ENCODE results near the gene HACD3.
"Not testable (repeated sequence)": the region's sequence is repeated elsewhere in the genome, so short reads cannot be mapped to it uniquely, and the experiment has no call there.

The HACD3 gene

DNA sequence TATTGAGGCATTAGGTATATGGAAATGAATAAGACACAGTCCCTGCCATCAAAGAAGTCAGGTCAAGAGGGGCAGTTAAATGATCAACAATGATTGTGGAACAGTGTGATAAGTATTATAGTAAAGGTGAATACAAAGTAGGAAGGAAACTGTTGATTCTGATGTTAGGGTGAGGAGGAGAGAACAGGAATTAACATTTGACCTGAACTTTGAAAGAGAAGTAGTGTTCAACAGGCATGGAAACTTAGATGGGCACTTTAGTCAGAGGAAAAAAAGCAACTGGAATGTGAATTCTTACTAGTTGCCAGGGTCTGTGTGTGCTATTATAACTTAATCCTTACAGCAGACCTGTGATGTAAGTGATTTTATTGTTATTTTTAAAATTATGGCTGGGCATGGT lies 17.6 kb downstream of the HACD3 start:
- no peak for DNase-seq (ENCODE audit: extremely low read depth in 1 of 2, low read depth in 1 of 2)

DNA sequence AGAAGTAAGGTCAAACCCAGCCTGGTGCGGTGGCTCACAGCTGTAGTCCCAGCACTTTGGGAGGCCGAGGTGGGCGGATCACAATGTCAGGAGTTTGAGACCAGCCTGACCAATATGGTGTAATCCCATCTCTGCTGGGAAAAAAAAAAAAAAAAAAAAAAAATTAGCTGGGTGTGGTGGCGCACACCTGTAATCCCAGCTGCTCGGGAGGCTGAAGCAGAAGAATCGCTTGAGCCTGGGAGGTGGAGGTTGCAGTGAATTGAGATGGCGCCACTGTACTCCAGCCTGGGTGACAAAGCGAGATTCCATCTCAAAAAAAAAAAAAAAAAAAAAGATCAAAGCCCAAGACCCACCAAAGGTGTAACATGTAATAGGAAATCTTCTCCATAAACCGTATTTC lies 19.0 kb downstream of the HACD3 start:
- not testable (repeated sequence) for DNase-seq (ENCODE audit: extremely low read depth in 1 of 2, low read depth in 1 of 2)

DNA sequence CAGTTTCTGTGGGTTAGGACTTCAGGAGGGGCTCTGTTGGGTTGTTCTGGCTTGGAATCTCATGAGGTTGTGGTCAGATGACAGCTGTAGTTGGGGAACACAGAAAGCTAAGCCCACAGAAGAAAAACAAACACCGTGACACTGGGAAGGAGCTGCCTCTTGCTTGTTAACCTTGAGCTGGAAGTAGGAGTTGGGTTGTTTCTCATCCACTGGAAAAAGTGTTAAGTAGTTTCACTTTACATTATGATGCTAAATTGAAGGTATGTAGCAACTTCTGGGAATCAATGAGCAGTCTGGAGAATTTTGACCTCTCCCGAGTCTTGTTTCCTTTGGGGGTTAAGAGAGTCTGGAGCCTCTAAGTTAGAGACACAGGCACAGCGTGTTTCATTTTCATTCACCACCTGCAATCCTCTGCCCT lies 20.4 kb downstream of the HACD3 start:
- no peak for DNase-seq (ENCODE audit: extremely low read depth in 1 of 2, low read depth in 1 of 2)

- no peak for DNase-seq (ENCODE audit: extremely low read depth in 1 of 2, low read depth in 1 of 2)
Observed at GRCh38 chr15:65551183-65551582, 20.9 kb downstream of the HACD3 start.

DNA sequence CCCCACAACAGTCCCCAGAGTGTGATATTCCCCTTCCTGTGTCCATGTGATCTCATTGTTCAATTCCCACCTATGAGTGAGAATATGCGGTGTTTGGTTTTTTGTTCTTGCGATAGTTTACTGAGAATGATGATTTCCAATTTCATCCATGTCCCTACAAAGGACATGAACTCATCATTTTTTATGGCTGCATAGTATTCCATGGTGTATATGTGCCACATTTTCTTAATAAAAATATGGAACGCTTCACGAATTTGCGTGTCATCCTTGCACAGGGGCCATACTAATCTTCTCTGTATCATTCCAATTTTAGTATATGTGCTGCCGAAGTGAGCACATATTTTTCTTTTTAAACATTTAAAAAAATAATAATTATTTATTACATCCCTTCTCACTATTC lies 22.6 kb downstream of the HACD3 start:
- DNase-seq (ENCODE audit: extremely low read depth in 1 of 2, low read depth in 1 of 2): not testable (repeated sequence)

DNA sequence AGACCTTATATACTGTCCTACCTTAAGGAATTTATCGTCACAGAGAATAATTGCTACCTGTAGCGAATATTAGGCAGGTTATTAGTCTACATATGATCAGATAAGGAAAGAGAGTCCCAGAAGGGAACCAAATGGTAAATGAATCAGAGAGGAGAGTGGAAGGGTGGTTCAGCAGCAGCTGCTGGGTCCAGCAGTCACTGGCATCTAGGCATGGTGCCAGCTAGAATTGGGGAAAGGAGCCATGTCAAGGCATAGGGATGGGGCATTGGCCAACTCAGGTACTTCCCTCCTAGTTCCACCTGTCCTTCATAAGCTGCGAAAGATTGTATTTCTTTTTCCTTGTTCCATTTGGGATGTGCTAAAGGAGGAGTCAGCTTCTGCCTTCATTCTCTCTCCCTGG lies 23.4 kb downstream of the HACD3 start:
- DNase-seq (ENCODE audit: extremely low read depth in 1 of 2, low read depth in 1 of 2): no peak

DNA sequence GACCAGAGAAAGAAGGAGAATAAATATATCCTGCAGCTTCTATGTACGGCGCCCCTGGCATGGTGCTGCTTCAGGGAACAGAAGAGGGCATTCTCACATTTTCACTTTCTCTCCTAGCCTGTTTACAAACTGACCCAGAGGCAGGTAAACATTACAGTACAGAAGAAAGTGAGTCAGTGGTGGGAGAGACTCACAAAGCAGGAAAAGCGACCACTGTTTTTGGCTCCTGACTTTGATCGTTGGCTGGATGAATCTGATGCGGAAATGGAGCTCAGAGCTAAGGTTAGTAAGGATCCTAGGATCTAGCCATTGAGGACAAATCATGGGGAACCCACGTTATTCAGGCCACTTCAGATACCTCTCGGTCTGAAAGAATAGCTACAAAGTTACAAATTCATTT lies 26.4 kb downstream of the HACD3 start:
- no peak for DNase-seq (ENCODE audit: extremely low read depth in 1 of 2, low read depth in 1 of 2)

- DNase-seq (ENCODE audit: extremely low read depth in 1 of 2, low read depth in 1 of 2): no peak
Observed at GRCh38 chr15:65558336-65558735, 28.1 kb downstream of the HACD3 start.

- DNase-seq (ENCODE audit: extremely low read depth in 1 of 2, low read depth in 1 of 2): no peak
Observed at GRCh38 chr15:65558997-65559760, 28.9 kb downstream of the HACD3 start.

DNA sequence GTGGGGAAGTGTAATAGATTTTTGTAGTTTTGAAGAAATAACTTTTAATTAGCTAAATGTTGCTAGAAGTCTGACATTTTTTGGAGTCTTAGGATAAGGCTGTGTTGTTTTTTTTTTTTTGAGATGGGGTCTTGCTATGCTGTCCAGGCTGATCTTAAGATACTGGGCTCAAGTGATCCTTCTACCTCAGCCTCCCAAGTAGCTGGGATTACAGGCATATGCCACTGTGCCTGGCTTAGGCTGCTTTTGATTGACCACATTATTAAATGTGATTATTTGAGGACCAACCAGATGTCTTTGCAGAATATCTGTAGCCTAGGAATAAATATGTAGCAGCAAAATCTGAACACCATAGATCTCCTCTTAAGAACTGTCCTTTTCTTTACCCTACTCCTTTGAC lies 29.7 kb downstream of the HACD3 start:
- DNase-seq (ENCODE audit: extremely low read depth in 1 of 2, low read depth in 1 of 2): no peak

DNA sequence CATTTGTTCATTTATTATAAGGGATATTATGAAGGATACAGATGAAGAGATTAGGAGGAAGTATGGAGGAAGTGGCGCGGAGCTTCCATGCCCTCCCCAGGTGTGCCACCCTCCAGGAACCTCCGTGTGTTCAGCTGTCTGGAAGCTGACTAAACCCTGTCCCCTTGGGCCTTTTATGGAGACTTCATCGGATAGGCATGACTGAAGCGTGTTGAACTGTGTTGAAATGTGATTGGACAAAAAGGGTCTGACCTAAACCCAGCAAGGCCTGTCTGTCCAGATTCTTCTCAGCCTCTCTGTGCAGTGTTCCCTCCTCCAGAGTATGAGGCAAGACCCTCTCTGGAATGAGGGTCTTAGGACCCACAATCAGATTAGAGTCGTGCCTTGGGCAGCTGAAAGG lies 31.7 kb downstream of the HACD3 start:
- no peak for DNase-seq (ENCODE audit: extremely low read depth in 1 of 2, low read depth in 1 of 2)

GRCh38 chr15:65569728-65570127 lies 39.5 kb downstream of the HACD3 start:
- DNase-seq (ENCODE audit: extremely low read depth in 1 of 2, low read depth in 1 of 2): no peak

DNA sequence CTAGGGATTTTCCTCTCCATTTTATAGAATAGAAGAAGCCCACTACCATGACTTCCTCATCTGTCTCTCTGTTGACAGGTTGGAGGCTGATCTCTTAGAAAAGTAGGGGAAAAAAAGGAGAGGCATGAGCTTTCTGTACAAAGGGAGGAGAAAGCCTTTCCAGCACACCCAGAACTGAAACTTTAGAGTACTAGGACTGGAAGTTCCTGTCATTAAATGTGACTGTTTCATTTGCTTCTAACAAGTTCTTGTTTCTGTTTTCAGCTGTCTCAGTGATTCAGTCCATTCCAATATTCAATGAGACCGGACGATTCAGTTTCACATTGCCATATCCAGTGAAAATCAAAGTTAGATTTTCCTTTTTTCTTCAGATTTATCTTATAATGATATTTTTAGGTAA lies 41.7 kb downstream of the HACD3 start:
- DNase-seq (ENCODE audit: extremely low read depth in 1 of 2, low read depth in 1 of 2): no peak

GRCh38 chr15:65576664-65577063 lies 46.4 kb downstream of the HACD3 start:
- no peak for DNase-seq (ENCODE audit: extremely low read depth in 1 of 2, low read depth in 1 of 2)

DNA sequence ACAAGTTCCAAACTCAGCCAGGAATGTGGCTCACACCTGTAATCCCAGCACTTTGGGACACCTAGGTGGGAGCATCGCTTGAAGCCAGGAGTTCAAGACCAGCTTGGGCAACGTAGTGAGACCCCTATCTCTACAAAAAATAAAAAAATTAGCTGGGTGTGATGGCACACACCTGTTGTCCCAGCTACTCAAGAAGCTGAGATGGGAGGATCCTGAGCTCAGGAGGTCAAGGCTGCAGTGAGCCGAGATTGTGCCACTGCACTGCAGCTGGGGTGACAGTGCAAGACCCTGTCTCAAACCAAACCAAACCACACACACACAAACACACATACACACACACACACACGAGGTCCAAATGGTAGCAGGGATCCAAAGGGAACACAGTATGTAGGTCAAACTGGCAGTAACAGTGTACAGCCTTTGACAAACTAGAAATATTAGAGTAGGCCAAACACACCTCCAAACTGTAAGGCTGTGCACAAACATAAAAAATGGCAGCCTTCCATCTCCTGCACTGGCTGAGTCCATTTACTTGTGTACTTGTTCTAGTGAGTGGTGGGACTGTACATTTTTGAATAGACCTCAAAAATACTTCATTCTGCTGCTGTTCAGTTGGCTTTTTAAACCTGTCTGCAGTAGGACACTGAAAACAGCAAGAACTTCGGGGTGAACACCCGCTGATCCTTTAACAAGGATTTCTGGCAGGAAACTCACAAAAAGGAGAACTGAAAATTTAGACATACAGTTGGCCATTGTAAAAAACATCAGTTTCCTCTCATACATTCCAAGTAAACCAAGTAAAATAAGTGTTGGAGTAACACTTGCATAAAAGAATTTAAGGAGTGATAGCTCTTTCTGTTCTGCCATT lies 47.1 kb downstream of the HACD3 start:
- no peak for DNase-seq (ENCODE audit: extremely low read depth in 1 of 2, low read depth in 1 of 2)

DNA sequence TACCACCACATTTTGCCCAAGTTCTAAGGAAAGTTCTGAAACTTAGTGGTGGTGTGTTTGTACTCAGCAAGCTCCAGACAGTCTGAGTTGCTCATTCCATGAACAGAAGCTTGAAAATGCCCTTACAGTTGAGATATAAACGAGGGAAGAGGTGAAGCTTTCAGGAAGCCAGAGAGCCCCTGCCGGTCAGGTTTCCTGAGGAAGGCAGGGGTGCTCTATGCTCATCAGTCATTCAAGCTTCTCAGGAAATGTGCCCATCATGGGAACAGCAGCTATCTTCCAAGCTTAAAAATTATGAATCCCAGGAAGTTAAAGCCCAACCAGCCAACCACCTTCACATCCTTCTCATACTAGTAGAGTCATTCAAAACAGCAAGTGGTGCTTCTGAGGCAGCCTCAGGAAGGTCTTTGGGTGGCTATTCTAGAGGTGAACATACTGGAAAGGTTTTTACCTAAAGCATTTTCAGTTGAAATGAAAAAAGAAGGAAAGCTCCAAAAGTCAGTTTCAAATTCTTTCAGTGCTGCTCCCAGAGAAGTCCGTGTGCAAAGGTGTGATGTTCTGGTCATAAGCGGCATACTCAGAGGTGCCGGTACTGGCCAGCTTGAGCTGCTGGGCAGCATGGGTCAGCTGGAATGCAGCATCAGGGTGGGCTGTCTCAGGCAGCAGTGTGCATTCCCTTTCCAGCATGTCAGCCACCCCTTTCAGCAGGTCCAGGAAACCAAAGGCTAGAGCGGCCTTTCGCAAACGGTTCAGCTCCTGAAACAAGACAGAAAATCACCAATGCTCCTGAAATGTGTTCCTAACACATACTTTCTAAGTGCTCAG lies 48.9 kb downstream of the HACD3 start:
- DNase-seq (ENCODE audit: extremely low read depth in 1 of 2, low read depth in 1 of 2): no peak

GRCh38 chr15:65579762-65580161 lies 49.5 kb downstream of the HACD3 start:
- no peak for DNase-seq (ENCODE audit: extremely low read depth in 1 of 2, low read depth in 1 of 2)

DNA sequence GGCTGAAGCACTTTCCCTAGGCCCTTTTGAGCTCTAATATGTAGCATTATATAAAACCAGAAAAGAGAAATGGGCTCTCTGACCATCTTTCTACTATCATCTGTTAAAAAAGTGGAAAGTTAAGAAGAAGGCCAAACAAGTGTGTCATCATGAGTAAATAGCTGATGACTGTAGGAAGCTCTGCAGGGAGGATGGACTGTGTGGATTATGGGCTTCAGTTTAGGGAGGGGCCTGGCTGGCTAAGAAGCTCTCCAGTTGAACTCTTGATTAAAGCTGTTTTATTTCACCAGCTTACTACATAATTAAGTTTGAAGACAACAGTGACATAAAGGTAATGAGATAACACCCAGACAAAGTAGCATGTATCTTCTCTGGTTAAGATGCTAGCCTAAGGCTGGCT lies 50.0 kb downstream of the HACD3 start:
- DNase-seq (ENCODE audit: extremely low read depth in 1 of 2, low read depth in 1 of 2): no peak

- peak in 1 of 2 donors; percentile 22 for DNase-seq (ENCODE audit: extremely low read depth in 1 of 2, low read depth in 1 of 2)
Observed at GRCh38 chr15:65583701-65584100, 53.4 kb downstream of the HACD3 start.

GRCh38 chr15:65584241-65584640 lies 54.0 kb downstream of the HACD3 start:
- no peak for DNase-seq (ENCODE audit: extremely low read depth in 1 of 2, low read depth in 1 of 2)

DNA sequence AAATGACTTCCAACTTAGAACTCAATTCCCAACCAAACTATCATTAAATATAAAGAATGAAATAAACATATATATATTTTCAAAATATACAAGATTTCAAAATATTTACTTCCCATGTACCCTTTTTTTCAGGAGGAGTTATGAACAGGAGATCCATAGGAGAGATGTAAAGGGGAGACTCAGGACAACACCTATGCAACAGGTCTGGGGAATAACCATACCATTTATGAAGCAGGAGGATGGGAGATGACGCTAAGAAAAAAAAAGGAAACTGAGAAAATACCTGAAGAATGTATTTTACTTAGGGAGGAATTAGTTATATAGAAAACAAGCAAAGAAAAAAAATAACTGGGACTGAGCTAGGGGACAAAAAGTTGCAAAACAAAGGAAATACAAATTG lies 56.8 kb downstream of the HACD3 start:
- DNase-seq (ENCODE audit: extremely low read depth in 1 of 2, low read depth in 1 of 2): no peak
